H1 (cell line): ENCODE data around the gene BPIFB2. TPM values are rescaled to one million over a fixed set of nuclear protein-coding genes. Genes with fewer than 3 reads are reported as not detected.

ENCODE experiments used
- CTCF ChIA-PET: fragments of 300-600 bp; sonication (Branson Sonifier 250); formaldehyde crosslinking; loops from one replicate; lab custom pipeline; 2021; ENCODE audit not compliant: partially characterized antibody; lab: Charles Lee
- POLR2A ChIA-PET: fragments of 300-600 bp; sonication (Branson Sonifier 250); formaldehyde crosslinking; loops from one replicate; lab custom pipeline; 2021; ENCODE audit warnings: inconsistent platforms; ENCODE audit not compliant: partially characterized antibody; lab: Charles Lee
- DNase-seq, 2 experiments: peaks; one replicate each; pipeline versions ENCODE4 v3.0.0 to v3.0.0-alpha.2; 2010 to 2022; ENCODE audit warnings: low spot score in 2 of 2, low read depth in 1 of 2, mixed read lengths in 1 of 2
- FAIRE-seq: peaks from 2 replicates; lab custom pipeline; 2011; peaks lifted over from hg19 to GRCh38; lab: Jason Lieb, UNC
- H2AFZ ChIP-seq: 2 replicates; pipeline ENCODE4 v1.8.1; 2012; ENCODE audit warnings: low read length, inconsistent platforms
- H2AK5ac ChIP-seq: 2 replicates; pipeline ENCODE4 v1.6.1; 2013; ENCODE audit warnings: low read depth, low read length
- H2BK120ac ChIP-seq: replicated peaks from 2 replicates; pipeline ENCODE3; 2013; ENCODE audit warnings: low read depth, low read length, inconsistent platforms
- H2BK12ac ChIP-seq: 2 replicates; pipeline ENCODE4 v1.6.1; 2013; ENCODE audit warnings: low read depth, low read length
- H2BK15ac ChIP-seq: 2 replicates; pipeline ENCODE4 v1.6.1; 2013; ENCODE audit warnings: low read length
- H2BK20ac ChIP-seq: 2 replicates; pipeline ENCODE4 v1.6.1; 2013; ENCODE audit warnings: low read length
- H2BK5ac ChIP-seq: 2 replicates; pipeline ENCODE4 v1.6.1; 2013; ENCODE audit warnings: low read depth, low read length
- H3K14ac ChIP-seq: 2 replicates; pipeline ENCODE4 v1.6.1; 2013; ENCODE audit warnings: inconsistent platforms; ENCODE audit not compliant: insufficient read length
- H3K18ac ChIP-seq: 2 replicates; pipeline ENCODE4 v1.6.1; 2013; ENCODE audit warnings: low read length; ENCODE audit errors: extremely low read depth
- H3K23ac ChIP-seq: 2 replicates; pipeline ENCODE4 v1.6.1; 2013; ENCODE audit warnings: inconsistent platforms; ENCODE audit not compliant: insufficient read length
- H3K23me2 ChIP-seq: 2 replicates; pipeline ENCODE4 v1.6.1; 2013; ENCODE audit warnings: low read depth, low read length
- H3K27ac ChIP-seq: 2 replicates; pipeline ENCODE4 v1.6.1; 2011; ENCODE audit warnings: low read depth, low read length, inconsistent platforms
- H3K27me3 ChIP-seq, 4 experiments: replicated peaks in 1 of 4; 1 replicate in 1 of 4; 2 replicates in 3 of 4; pipeline versions ENCODE4 v1.6.1 to v1.8.1; 2011 to 2013; ENCODE audit warnings: low read length in 3 of 4, mild to moderate bottlenecking in 3 of 4, inconsistent platforms in 2 of 4, mixed read lengths in 2 of 4, moderate library complexity in 1 of 4; ENCODE audit not compliant: control insufficient read depth in 3 of 4, insufficient read depth in 3 of 4; ENCODE audit errors: extremely low read depth in 1 of 4
- H3K36me3 ChIP-seq, 4 experiments: 2 replicates each; pipeline versions ENCODE4 v1.6.1 to v1.8.1; 2011 to 2013; ENCODE audit warnings: mild to moderate bottlenecking in 4 of 4, low read length in 3 of 4, moderate library complexity in 2 of 4, control low read depth in 1 of 4, inconsistent platforms in 1 of 4; ENCODE audit not compliant: insufficient read depth in 4 of 4, control insufficient read depth in 2 of 4
- H3K4ac ChIP-seq: replicated peaks from 2 replicates; pipeline ENCODE3; 2013; ENCODE audit warnings: low read length, low read depth, mixed read lengths, inconsistent platforms; ENCODE audit not compliant: insufficient read length
- H3K4me1 ChIP-seq, 4 experiments: replicated peaks in 1 of 4; 1 replicate in 1 of 4; 2 replicates in 3 of 4; pipeline versions ENCODE4 v1.6.1 to v1.8.1; 2011 to 2013; ENCODE audit warnings: low read length in 3 of 4, inconsistent platforms in 2 of 4, mixed read lengths in 1 of 4; ENCODE audit not compliant: insufficient read depth in 4 of 4, control insufficient read depth in 3 of 4
- H3K4me2 ChIP-seq, 2 experiments: 2 replicates each; pipeline versions ENCODE4 v1.6.1 to v1.8.1; 2011 to 2013; ENCODE audit warnings: low read depth in 2 of 2, low read length in 2 of 2, control low read depth in 1 of 2, inconsistent platforms in 1 of 2, mild to moderate bottlenecking in 1 of 2; ENCODE audit not compliant: insufficient read depth in 1 of 2
- H3K4me3 ChIP-seq, 4 experiments: fragments of 200-600, 300-600 bp in 1 of 4; sonication (generic), shearing (Covaris generic), sonication (Bioruptor Twin) in 1 of 4; 2 replicates each; pipeline versions ENCODE4 v1.5.1 to v1.8.1; 2011 to 2016; ENCODE audit warnings: low read length in 4 of 4, low read depth in 3 of 4, control low read depth in 2 of 4, inconsistent platforms in 2 of 4, mild to moderate bottlenecking in 2 of 4, mixed read lengths in 1 of 4, moderate library complexity in 1 of 4; ENCODE audit not compliant: insufficient read depth in 2 of 4; ENCODE audit errors: extremely low read depth in 1 of 4
- H3K56ac ChIP-seq: replicated peaks from 2 replicates; pipeline ENCODE3; 2013; ENCODE audit warnings: low read depth, mild to moderate bottlenecking, mixed read lengths, low read length, inconsistent platforms; ENCODE audit not compliant: insufficient read length
- H3K79me1 ChIP-seq: 2 replicates; pipeline ENCODE4 v1.6.1; 2013; ENCODE audit warnings: low read depth, low read length, control low read depth
- H3K79me2 ChIP-seq, 2 experiments: 2 replicates each; pipeline versions ENCODE4 v1.6.1 to v1.8.1; 2012 to 2013; ENCODE audit warnings: low read length in 2 of 2, mild to moderate bottlenecking in 2 of 2, inconsistent platforms in 1 of 2; ENCODE audit not compliant: insufficient read depth in 2 of 2, control insufficient read depth in 1 of 2
- H3K9ac ChIP-seq, 4 experiments: replicated peaks in 1 of 4; 1 replicate in 1 of 4; 2 replicates in 3 of 4; pipeline versions ENCODE4 v1.6.1 to v1.8.1; 2011 to 2013; ENCODE audit warnings: low read depth in 3 of 4, low read length in 3 of 4, control low read depth in 2 of 4, mild to moderate bottlenecking in 2 of 4, moderate library complexity in 2 of 4, inconsistent platforms in 1 of 4; ENCODE audit errors: extremely low read depth in 1 of 4
- H3K9me3 ChIP-seq, 2 experiments: 2 replicates each; pipeline versions ENCODE4 v1.6.1 to v1.8.1; 2012 to 2013; ENCODE audit warnings: mild to moderate bottlenecking in 2 of 2, moderate library complexity in 2 of 2, control low read depth in 1 of 2, inconsistent platforms in 1 of 2, low read depth in 1 of 2, low read length in 1 of 2, mixed read lengths in 1 of 2; ENCODE audit not compliant: insufficient read depth in 2 of 2
- H4K20me1 ChIP-seq, 2 experiments: replicated peaks in 1 of 2; 2 replicates each; pipeline versions ENCODE3 to v1.8.1; 2011 to 2013; ENCODE audit warnings: inconsistent platforms in 2 of 2, low read length in 2 of 2, mild to moderate bottlenecking in 1 of 2; ENCODE audit not compliant: insufficient read depth in 2 of 2, control insufficient read depth in 1 of 2
- H4K5ac ChIP-seq: 2 replicates; pipeline ENCODE4 v1.6.1; 2013; ENCODE audit warnings: low read length, low read depth, mixed read lengths, inconsistent platforms; ENCODE audit not compliant: insufficient read length
- H4K8ac ChIP-seq: 2 replicates; pipeline ENCODE4 v1.8.0; 2013; ENCODE audit warnings: mild to moderate bottlenecking, moderate library complexity, low read length, inconsistent platforms; ENCODE audit not compliant: insufficient read depth; ENCODE audit errors: extremely low read depth
- H4K91ac ChIP-seq: replicated peaks from 2 replicates; pipeline ENCODE3; 2013; ENCODE audit warnings: low read length, mixed read lengths, inconsistent platforms; ENCODE audit not compliant: insufficient read length
- EGR1 ChIP-seq: IDR thresholded peaks from 2 replicates; pipeline ENCODE4 v1.6.1; 2011; ENCODE audit warnings: low read depth, low read length, borderline replicate concordance
- FOSL1 ChIP-seq: IDR thresholded peaks from 2 replicates; pipeline ENCODE4 v1.6.1; 2011; ENCODE audit warnings: mild to moderate bottlenecking, low read depth, low read length, moderate library complexity; ENCODE audit not compliant: insufficient read depth
- KDM5A ChIP-seq: fragments of 200-600 bp; IDR thresholded peaks from 2 replicates; pipeline ENCODE4 v1.7.1; 2012; ENCODE audit warnings: mild to moderate bottlenecking, low read length, inconsistent platforms, mixed read lengths
- MAX ChIP-seq: IDR thresholded peaks from 2 replicates; pipeline ENCODE4 v1.6.1; 2012; ENCODE audit warnings: inconsistent platforms
- POLR2AphosphoS5 ChIP-seq: IDR thresholded peaks from 2 replicates; pipeline ENCODE4 v1.6.1; 2011; ENCODE audit warnings: low read depth, low read length
- POU5F1 ChIP-seq: IDR thresholded peaks from 2 replicates; pipeline ENCODE4 v1.6.1; 2011; ENCODE audit warnings: low read depth, mild to moderate bottlenecking, low read length, moderate library complexity
- RFX5 ChIP-seq: IDR thresholded peaks from 2 replicates; pipeline ENCODE4 v1.6.1; 2011; ENCODE audit warnings: low read depth, low read length, improper control_type of control experiment, borderline replicate concordance
- SP1 ChIP-seq: IDR thresholded peaks from 2 replicates; pipeline ENCODE4 v1.6.1; 2011; ENCODE audit warnings: low read depth, low read length
- USF2 ChIP-seq: IDR thresholded peaks from 2 replicates; pipeline ENCODE4 v1.6.1; 2011; ENCODE audit warnings: low read length, improper control_type of control experiment
- WGBS, 2 experiments: shearing (Covaris generic) in 1 of 2; methylation state at CpG; one replicate each; pipeline versions ENCODE4 v1.1.6 to v1.1.7; 2013 to 2015; ENCODE audit warnings: low lambda C conversion rate in 2 of 2, mixed read lengths in 2 of 2, inconsistent platforms in 1 of 2, low coverage in 1 of 2, missing lambda C conversion rate in 1 of 2; ENCODE audit not compliant: insufficient replicate concordance in 2 of 2, insufficient coverage in 1 of 2, insufficient read length in 1 of 2; ENCODE audit errors: extremely low coverage in 1 of 2, missing lambda C conversion rate in 1 of 2; 5-methylcytosine and 5-hydroxymethylcytosine counted together
- polyA plus RNA-seq, 7 experiments: library from polyadenylated mRNA; depleted of rRNA in 3 of 7; stranded (reverse) in 5 of 7; unstranded in 2 of 7; fragments of >200 nt in 5 of 7; fragments of 200-250 nt in 2 of 7; gene quantifications; 1 replicate in 5 of 7; 2 replicates in 1 of 7; 4 replicates in 1 of 7; pipeline versions ENCODE4 v1.2.1 to v1.2.3, GENCODE V29; 2011 to 2013; ENCODE audit warnings: missing spikeins in 2 of 7, mixed read lengths in 2 of 7
- total RNA-seq: library from RNA; stranded (reverse); fragmentation: NEBNext Ultra II Directional; extraction: Animal tissue kit (Norgen Biotek cat#: 25700); gene quantifications from 2 replicates; pipeline ENCODE4 v1.2.1, GENCODE V29; 2021

BPIFB2 gene
- total and polyA plus RNA-seq, 2 of the 8 experiments (the other 6 are each of a cell fraction or from before 2014, with no cell fraction given) = not detected

- no peak overlapping the region for H2AFZ ChIP-seq
Measured at GRCh38 chr20:33018169-33018931, 10.8 kb downstream of the BPIFB2 start.

More at GRCh38 chr20:33018169-33018931, 10.8 kb downstream of the BPIFB2 start:
- no peak overlapping the region for H2BK12ac ChIP-seq
- no peak overlapping the region for H4K5ac ChIP-seq
- no peak overlapping the region for H2BK15ac ChIP-seq
- no peak overlapping the region for H3K14ac ChIP-seq
- CTCF ChIA-PET = interaction anchor here (1.4 to 11.8 kb wide), 5 partner anchors 12 to 72 kb away, joined by 3 to 86 read pairs (median 3); partner anchors contain the start of genes BPIFB2 and SUN5
- no peak overlapping the region for H3K27ac ChIP-seq
- no peak overlapping the region for H4K91ac ChIP-seq
- peaks cover 0 to 2% of the 10 kb centered on the region in 2 experiments for H4K20me1 ChIP-seq
- no peaks in the 10 kb centered on the region for H3K23me2 ChIP-seq
- peaks cover 0 to 11% (median 0%) of the 10 kb centered on the region in 4 experiments; a peak in 1 of 7 replicates for H3K4me1 ChIP-seq
- H3K4me2 ChIP-seq = no peak overlapping the region
- WGBS, 2 experiments = 84% methylated on average over 14 of the region's 14 CpGs; no CpG with 5 or more reads in 1 of the 2 experiments
- no peaks in the 10 kb centered on the region for H3K9me3 ChIP-seq
- DNase-seq = no peak
- no peaks in the 10 kb centered on the region for H3K27me3 ChIP-seq
- H2AK5ac ChIP-seq = no peak overlapping the region
- no peak overlapping the region for H2BK20ac ChIP-seq
- TF ChIP-seq MAX (no peak), SP1 (no peak), RFX5 (no peak), POLR2AphosphoS5 (no peak), POU5F1 (no peak), FOSL1 (no peak), EGR1 (no peak), KDM5A (no peak), USF2 (no peak)
- TF ChIP-seq, all 59 proteins: peak for 0
- Histone ChIP-seq H3K56ac (no peak overlapping the region), H3K4ac (no peak overlapping the region), H3K23ac (no peak overlapping the region), H3K18ac (no peak overlapping the region), H3K9ac (no peak overlapping the region), H4K8ac (no peak overlapping the region), H2BK5ac (no peak overlapping the region), H3K36me3 (no peaks in the 10 kb centered on the region), H3K79me1 (no peaks in the 10 kb centered on the region), H3K79me2 (no peaks in the 10 kb centered on the region), H3K4me3 (no peak overlapping the region), H2BK120ac (no peak overlapping the region)
- FAIRE-seq = no peak
- POLR2A ChIA-PET = interaction anchor here (1.0 to 1.3 kb wide), 3 partner anchors 11 to 98 kb away, joined by 3 to 5 read pairs (median 4); no protein-coding TSS in a partner anchor
